K562 (cell line): Measurements from ENCODE around the gene MPC1. TPM values are rescaled to one million over a fixed set of nuclear protein-coding genes. Genes with fewer than 3 reads are reported as not detected.

Source experiments
- ARID2 ChIP-seq: fragments of 450-650 bp; IDR thresholded peaks from 2 replicates; pipeline ENCODE4 v1.6.1; 2017; ENCODE audit warnings: antibody characterized with exemption, mild to moderate bottlenecking
- ATF4 ChIP-seq: fragments of 450-650 bp; formaldehyde crosslinking; IDR thresholded peaks from 2 replicates; pipeline ENCODE4 v1.4.0; 2022; ENCODE audit warnings: mild to moderate bottlenecking, moderate library complexity
- CREB1 ChIP-seq, 2 experiments: sonication (generic) in 1 of 2; formaldehyde crosslinking in 1 of 2; IDR thresholded peaks; 2 replicates each; pipeline versions ENCODE4 v1.6.1 to v1.8.0; 2012 to 2022; ENCODE audit warnings: inconsistent platforms in 1 of 2, mild to moderate bottlenecking in 1 of 2, missing genetic modification reagents in 1 of 2, moderate library complexity in 1 of 2
- DIDO1 ChIP-seq: fragments of 450-650 bp; IDR thresholded peaks from 2 replicates; pipeline ENCODE4 v1.6.1; 2016; ENCODE audit warnings: low read depth, missing biosample characterization, missing genetic modification characterization
- ELF1 ChIP-seq: fragments of 200-800 bp; sonication (Bioruptor generic); IDR thresholded peaks from 2 replicates; pipeline ENCODE4 v1.6.1; 2016; ENCODE audit warnings: missing genetic modification characterization, missing compliant biosample characterization
- ETV6 ChIP-seq, 3 experiments: fragments of 150-350 bp in 1 of 3; sonication (generic) in 1 of 3; formaldehyde crosslinking in 1 of 3; IDR thresholded peaks; 2 replicates each; pipeline versions ENCODE4 v1.6.1 to v1.8.0; 2014 to 2022; ENCODE audit warnings: borderline replicate concordance in 2 of 3, low read depth in 2 of 3, antibody characterized with exemption in 1 of 3, low read length in 1 of 3, mild to moderate bottlenecking in 1 of 3, missing genetic modification reagents in 1 of 3
- FOXA1 ChIP-seq: fragments of 450-650 bp; IDR thresholded peaks from 2 replicates; pipeline ENCODE4 v1.6.1; 2016; ENCODE audit warnings: mild to moderate bottlenecking, borderline replicate concordance
- POLR2G ChIP-seq: fragments of 200-400 bp; formaldehyde crosslinking; IDR thresholded peaks from 2 replicates; pipeline ENCODE4 v1.6.1; 2017; ENCODE audit warnings: low read depth, mild to moderate bottlenecking, antibody characterized with exemption, low read length, moderate library complexity
- RBM39 ChIP-seq: fragments of 200-400 bp; formaldehyde crosslinking; optimal IDR thresholded peaks from 2 replicates; pipeline ENCODE3; 2018; ENCODE audit warnings: low read depth, low read length
- RERE ChIP-seq: sonication (generic); formaldehyde crosslinking; IDR thresholded peaks from 2 replicates; pipeline ENCODE4 v1.8.0; 2023; ENCODE audit warnings: missing genetic modification reagents, mild to moderate bottlenecking, borderline replicate concordance
- TBP ChIP-seq: optimal IDR thresholded peaks from 2 replicates; pipeline ENCODE3; 2011; ENCODE audit warnings: low read depth, low read length, improper control_type of control experiment
- ZFP30 ChIP-seq: fragments of 250-450 bp; sonication (Bioruptor Pico); IDR thresholded peaks from 2 replicates; pipeline ENCODE4 v1.8.0; 2022; ENCODE audit warnings: moderate library complexity, mild to moderate bottlenecking, inconsistent platforms, borderline replicate concordance
- ZMIZ1 ChIP-seq, 2 experiments: fragments of 150-350 bp in 1 of 2; IDR thresholded peaks; 2 replicates each; pipeline ENCODE4 v1.6.1; 2012 to 2016; ENCODE audit warnings: low read depth in 2 of 2, low read length in 2 of 2, mild to moderate bottlenecking in 1 of 2, moderate library complexity in 1 of 2
- ZNF197 ChIP-seq: fragments of 200-800 bp; sonication (Bioruptor generic); IDR thresholded peaks from 2 replicates; pipeline ENCODE4 v1.6.1; 2016; ENCODE audit warnings: low read depth, missing genetic modification characterization, missing compliant biosample characterization
- ZNF239 ChIP-seq: fragments of 250-450 bp; sonication (Bioruptor Pico); IDR thresholded peaks from 2 replicates; pipeline ENCODE4 v1.4.0; 2020; ENCODE audit warnings: mild to moderate bottlenecking
- polyA plus RNA-seq, 8 experiments: library from polyadenylated mRNA; depleted of rRNA in 4 of 8; stranded (reverse) in 5 of 8; unstranded in 3 of 8; fragments of >200 nt; fragmentation: Nextera tagmentation in 2 of 8; fragmentation: Illumina TruSeq in 1 of 8; extraction: Ambion mirVana in 2 of 8; extraction: Trizol in 1 of 8; gene quantifications; 2 replicates each; pipeline versions ENCODE4 v1.2.1 to v1.2.3, GENCODE V29; 2011 to 2014; ENCODE audit warnings: inconsistent platforms in 1 of 8, missing spikeins in 1 of 8
- total RNA-seq, 7 experiments: library from RNA; depleted of rRNA in 6 of 7; stranded (reverse); fragments of >200 nt in 6 of 7; fragmentation: Illumina TruSeq in 2 of 7; extraction: Trizol in 2 of 7; gene quantifications; 2 replicates each; pipeline versions ENCODE4 v1.2.1 to v1.2.3, GENCODE V29; 2011 to 2021; ENCODE audit warnings: low replicate concordance in 1 of 7

Gene MPC1
- total and polyA plus RNA-seq, 9 of the 15 experiments (the other 6 are each of a cell fraction or from before 2014, with no cell fraction given): 78.6 to 185 (median 138) TPM

GRCh38 chr6:166342349-166343149 lies 40.2 kb downstream of the MPC1 start, which contains the start of gene SFT2D1 (continued):
- TF ChIP-seq RERE (CRISPR knock-in tag) (no peak), POLR2G (peak; percentile 99), ZNF197 (no peak), ZNF239 (CRISPR knock-in tag) (no peak), ETV6 (IDR thresholded peaks at IDR 0.05; ENCODE audit: borderline replicate concordance in 1 of 2, low read depth in 2 of 2, low read length in 1 of 2) (no peak; a peak in 1 of 4 replicates), ETV6 (CRISPR knock-in tag; IDR thresholded peaks at IDR 0.05; ENCODE audit: borderline replicate concordance) (peak; percentile 64; the same call in 1 of the 2 replicates), ZFP30 (CRISPR knock-in tag) (no peak), RBM39 (no peak), ZMIZ1 (IDR thresholded peaks at IDR 0.05; ENCODE audit: low read depth in 2 of 2, low read length in 2 of 2) (no peak; a peak in 1 of 4 replicates), ARID2 (no peak), DIDO1 (tag) (no peak), ATF4 (CRISPR knock-in tag) (no peak), CREB1 (IDR thresholded peaks at IDR 0.05) (peak; percentile 62), CREB1 (CRISPR knock-in tag; IDR thresholded peaks at IDR 0.05) (peak; percentile 61; the same call in 1 of the 2 replicates), TBP (peak; percentile 63), ELF1 (peak; percentile 94), FOXA1 (no peak)
